Thymus (tissue), 11 donors: ENCODE data around the gene KCNJ6. TPM values are rescaled to one million over a fixed set of nuclear protein-coding genes. Genes with fewer than 3 reads are reported as not detected.
A peak's percentile ranks its signal among the peaks of the same experiment; 100 is the strongest.

Experiments
- DNase-seq, 9 donors: peaks; one replicate each; pipeline ENCODE4 v3.0.0-alpha.2; 2013; ENCODE audit warnings: low spot score in 9 of 9, low read depth in 6 of 9, missing footprints in 1 of 9
- H3K27ac ChIP-seq, 2 donors: one replicate each; pipeline ENCODE4 v1.5.1; 2013; ENCODE audit warnings: control low read depth in 1 of 2, low read depth in 1 of 2, low read length in 1 of 2, mild to moderate bottlenecking in 1 of 2, moderate library complexity in 1 of 2
- H3K27me3 ChIP-seq, 2 donors: one replicate each; pipeline ENCODE4 v1.5.1; 2013; ENCODE audit warnings: low read length in 1 of 2; ENCODE audit not compliant: control insufficient read depth in 2 of 2, insufficient read depth in 1 of 2
- H3K36me3 ChIP-seq, 2 donors: one replicate each; pipeline ENCODE4 v1.5.1; 2013; ENCODE audit warnings: low read length in 1 of 2, mild to moderate bottlenecking in 1 of 2, moderate library complexity in 1 of 2; ENCODE audit not compliant: control insufficient read depth in 2 of 2, insufficient read depth in 2 of 2
- H3K4me1 ChIP-seq, 2 donors: one replicate each; pipeline ENCODE4 v1.5.1; 2013; ENCODE audit warnings: low read length in 2 of 2; ENCODE audit not compliant: control insufficient read depth in 2 of 2, insufficient read depth in 2 of 2
- H3K4me3 ChIP-seq, 2 donors: one replicate each; pipeline ENCODE4 v1.5.1; 2013; ENCODE audit warnings: low read length in 2 of 2, control low read depth in 1 of 2, mild to moderate bottlenecking in 1 of 2
- H3K9me3 ChIP-seq, 2 donors: one replicate each; pipeline ENCODE4 v1.5.1; 2013; ENCODE audit warnings: low read length in 1 of 2, mild to moderate bottlenecking in 1 of 2; ENCODE audit not compliant: control insufficient read depth in 2 of 2, insufficient read depth in 1 of 2
- WGBS: extraction: QIAGEN DNeasy Blood & Tissue Kit; methylation state at CpG from one replicate; pipeline ENCODE4 v1.1.7; 2013; 5-methylcytosine and 5-hydroxymethylcytosine counted together
- polyA plus RNA-seq: library from polyadenylated mRNA; stranded (reverse); fragments of 200-250 nt; gene quantifications from one replicate; pipeline ENCODE4 v1.2.3, GENCODE V29; 2013
- total RNA-seq: library from RNA; stranded (reverse); fragments of 120-200 nt; gene quantifications from one replicate; pipeline ENCODE4 v1.2.4, GENCODE V29; 2013
- donor health status: healthy.

KCNJ6 gene
- total and polyA plus RNA-seq, 2 donors: under 0.01 to 0.02 TPM

- Histone ChIP-seq H3K27me3 (no peaks in the 10 kb centered on the region), H3K4me3 (no peak overlapping the region), H3K9me3 (no peaks in the 10 kb centered on the region), H3K36me3 (no peaks in the 10 kb centered on the region), H3K27ac (no peak overlapping the region), H3K4me1 (no peaks in the 10 kb centered on the region)
- 90% methylated on average over 2 of the region's 2 CpGs for WGBS
- no peak for DNase-seq
These were observed 211.5 kb downstream of the KCNJ6 start for GRCh38 chr21:37704751-37705150.

- DNase-seq: no peak
- Histone ChIP-seq H3K27ac (no peak overlapping the region), H3K4me1 (no peaks in the 10 kb centered on the region), H3K27me3 (no peaks in the 10 kb centered on the region), H3K9me3 (no peaks in the 10 kb centered on the region), H3K4me3 (no peak overlapping the region), H3K36me3 (no peaks in the 10 kb centered on the region)
- 90% methylated on average over 7 of the region's 7 CpGs for WGBS
These were observed 214.0 kb downstream of the KCNJ6 start for GRCh38 chr21:37702241-37702640.

GRCh38 chr21:37700641-37701202 lies 215.5 kb downstream of the KCNJ6 start:
- Histone ChIP-seq H3K4me1 (no peaks in the 10 kb centered on the region), H3K4me3 (no peak overlapping the region), H3K9me3 (no peaks in the 10 kb centered on the region), H3K36me3 (no peaks in the 10 kb centered on the region), H3K27ac (no peak overlapping the region), H3K27me3 (no peaks in the 10 kb centered on the region)
- peak in 8 of 9 donors; percentile 5 to 50 (median 32) for DNase-seq
- WGBS: 56% methylated on average over 6 of the region's 6 CpGs

- DNase-seq: no peak
- Histone ChIP-seq H3K9me3 (no peaks in the 10 kb centered on the region), H3K36me3 (no peaks in the 10 kb centered on the region), H3K27me3 (no peaks in the 10 kb centered on the region), H3K27ac (no peak overlapping the region), H3K4me1 (no peaks in the 10 kb centered on the region), H3K4me3 (no peak overlapping the region)
- 94% methylated on average over 5 of the region's 5 CpGs for WGBS
These were observed 217.1 kb downstream of the KCNJ6 start for GRCh38 chr21:37699024-37699775.

GRCh38 chr21:37696936-37697335 lies 219.3 kb downstream of the KCNJ6 start:
- Histone ChIP-seq H3K4me3 (no peak overlapping the region), H3K36me3 (no peaks in the 10 kb centered on the region), H3K9me3 (no peaks in the 10 kb centered on the region), H3K4me1 (no peaks in the 10 kb centered on the region), H3K27ac (no peak overlapping the region), H3K27me3 (no peaks in the 10 kb centered on the region)
- no peak for DNase-seq
- WGBS: over 99% methylated on average over 3 of the region's 3 CpGs

- no peaks in the 10 kb centered on the region for H3K36me3 ChIP-seq
- H3K27me3 ChIP-seq: no peaks in the 10 kb centered on the region
- no peak overlapping the region for H3K4me3 ChIP-seq
- no peak overlapping the region for H3K27ac ChIP-seq
- H3K9me3 ChIP-seq: no peaks in the 10 kb centered on the region
- DNase-seq: no peak
- H3K4me1 ChIP-seq: no peaks in the 10 kb centered on the region
These were observed 221.1 kb downstream of the KCNJ6 start for GRCh38 chr21:37695111-37695510.

- Histone ChIP-seq H3K9me3 (no peaks in the 10 kb centered on the region), H3K4me1 (no peaks in the 10 kb centered on the region), H3K36me3 (no peaks in the 10 kb centered on the region), H3K27ac (no peak overlapping the region), H3K4me3 (no peak overlapping the region), H3K27me3 (no peaks in the 10 kb centered on the region)
- DNase-seq: no peak
- WGBS: 36% methylated on average over 3 of the region's 3 CpGs
These were observed 227.2 kb downstream of the KCNJ6 start for GRCh38 chr21:37688952-37689659.

GRCh38 chr21:37686991-37687810 lies 229.1 kb downstream of the KCNJ6 start:
- Histone ChIP-seq H3K36me3 (no peaks in the 10 kb centered on the region), H3K4me1 (no peaks in the 10 kb centered on the region), H3K27ac (no peak overlapping the region), H3K27me3 (no peaks in the 10 kb centered on the region), H3K9me3 (no peaks in the 10 kb centered on the region), H3K4me3 (no peak overlapping the region)
- 70% methylated on average over 12 of the region's 12 CpGs for WGBS
- DNase-seq: no peak

GRCh38 chr21:37684547-37684946 lies 231.7 kb downstream of the KCNJ6 start:
- Histone ChIP-seq H3K27ac (no peak overlapping the region), H3K4me3 (no peak overlapping the region), H3K4me1 (no peaks in the 10 kb centered on the region), H3K27me3 (no peaks in the 10 kb centered on the region), H3K9me3 (no peaks in the 10 kb centered on the region), H3K36me3 (no peaks in the 10 kb centered on the region)
- no peak for DNase-seq
- 93% methylated on average over 4 of the region's 4 CpGs for WGBS
